ENCODE results near the gene PNRC2. TPM values are rescaled to one million over a fixed set of nuclear protein-coding genes. Genes with fewer than 3 reads are reported as not detected.
"Not testable (repeated sequence)": the region's sequence is repeated elsewhere in the genome, so short reads cannot be mapped to it uniquely, and the experiment has no call there.

The PNRC2 gene
- total and polyA plus RNA-seq, 4 donors = 70.7 to 159 (median 89.9) TPM

DNA sequence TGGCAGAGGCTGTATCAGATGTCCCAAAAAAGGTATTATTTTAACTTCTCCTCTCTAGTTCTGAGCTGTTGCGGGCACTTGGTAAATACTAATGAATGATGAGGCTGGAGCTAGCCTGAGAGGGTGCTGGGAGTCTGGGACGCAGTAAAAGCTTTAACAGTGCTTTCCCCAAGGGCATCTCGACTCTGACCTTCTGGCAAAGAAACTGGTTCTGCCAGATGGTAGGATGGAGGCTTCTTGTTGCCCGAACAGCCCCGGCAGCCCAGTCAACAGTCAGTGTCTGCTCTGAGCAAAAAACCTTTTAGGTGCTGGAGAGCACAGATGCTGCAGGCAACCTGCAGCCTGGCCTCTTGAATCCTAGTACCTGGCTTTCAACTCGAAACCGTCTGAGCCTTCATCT, 2.5 kb upstream of the PNRC2 start:
- 63 to 85% methylated on average over 7 of the region's 7 CpGs for WGBS, 2 donors
- DNase-seq (peak in 2 of 3 donors; percentile 53 to 62), ATAC-seq (ENCODE audit: insufficient read depth, low FRiP score) (no peak)
- Histone ChIP-seq H3K9me3 (ENCODE audit: control insufficient read depth in 4 of 4, insufficient read depth in 3 of 4, low read length in 3 of 4) (no peaks in the 10 kb centered on the region), H3K4me3 (no peak overlapping the region), H3K27ac (ENCODE audit: low read depth in 1 of 2, low read length in 1 of 2) (peak overlapping the region; percentile 1 to 3), H3K4me1 (ENCODE audit: control insufficient read depth in 5 of 5, insufficient read depth in 5 of 5, low read length in 5 of 5) (peaks cover 2 to 23% (median 6%) of the 10 kb centered on the region in 5 donors), H3K27me3 (ENCODE audit: control insufficient read depth in 3 of 3, insufficient read depth in 3 of 3, low read length in 2 of 3) (no peaks in the 10 kb centered on the region), H3K9ac (ENCODE audit: insufficient read depth in 1 of 2, low read length in 2 of 2) (no peak overlapping the region), H3K36me3 (ENCODE audit: control insufficient read depth in 4 of 4, insufficient read depth in 4 of 4, low read length in 4 of 4) (peaks cover 0 to 11% (median 0%) of the 10 kb centered on the region in 4 donors)
- TF ChIP-seq CTCF (IDR thresholded peaks at IDR 0.05; ENCODE audit: control extremely low read depth, extremely low read depth) = no peak

GRCh38 chr1:23958040-23958809, 1.4 kb upstream of the PNRC2 start:
- DNase-seq; ATAC-seq (ENCODE audit: insufficient read depth, low FRiP score); H3K9me3 ChIP-seq (ENCODE audit: control insufficient read depth in 4 of 4, insufficient read depth in 3 of 4, low read length in 3 of 4); H3K4me3 ChIP-seq; H3K27me3 ChIP-seq (ENCODE audit: control insufficient read depth in 3 of 3, insufficient read depth in 3 of 3, low read length in 2 of 3): not testable (repeated sequence)
- H3K4me1 ChIP-seq (ENCODE audit: control insufficient read depth in 5 of 5, insufficient read depth in 5 of 5, low read length in 5 of 5) = peaks cover 2 to 27% (median 6%) of the 10 kb centered on the region in 5 donors
- H3K27ac ChIP-seq (ENCODE audit: low read depth in 1 of 2, low read length in 1 of 2) = peak overlapping the region; percentile 79 to 100
- WGBS, 2 donors = 39 to 44% methylated on average over 19 of the region's 19 CpGs
- H3K9ac ChIP-seq (ENCODE audit: insufficient read depth in 1 of 2, low read length in 2 of 2) = peak overlapping the region; percentile 72 to 86
- peaks cover 0 to 11% (median 0%) of the 10 kb centered on the region in 4 donors for H3K36me3 ChIP-seq (ENCODE audit: control insufficient read depth in 4 of 4, insufficient read depth in 4 of 4, low read length in 4 of 4)

GRCh38 chr1:23958810-23959460, 693 bp upstream of the PNRC2 start:
- Histone ChIP-seq H3K27ac (ENCODE audit: low read depth in 1 of 2, low read length in 1 of 2) (peak overlapping the region; percentile 100), H3K4me3 (peak overlapping the region; percentile 47), H3K36me3 (ENCODE audit: control insufficient read depth in 4 of 4, insufficient read depth in 4 of 4, low read length in 4 of 4) (peaks cover 0 to 11% (median 0%) of the 10 kb centered on the region in 4 donors), H3K9me3 (ENCODE audit: control insufficient read depth in 4 of 4, insufficient read depth in 3 of 4, low read length in 3 of 4) (no peaks in the 10 kb centered on the region), H3K9ac (ENCODE audit: insufficient read depth in 1 of 2, low read length in 2 of 2) (peak overlapping the region; percentile 72 to 86), H3K4me1 (ENCODE audit: control insufficient read depth in 5 of 5, insufficient read depth in 5 of 5, low read length in 5 of 5) (peaks cover 2 to 34% (median 13%) of the 10 kb centered on the region in 5 donors), H3K27me3 (ENCODE audit: control insufficient read depth in 3 of 3, insufficient read depth in 3 of 3, low read length in 2 of 3) (no peaks in the 10 kb centered on the region)
- ATAC-seq (ENCODE audit: insufficient read depth, low FRiP score) (peak; percentile 77), DNase-seq (peak; percentile 93 to 97 (median 95))
- 0 to 1% methylated on average over 30 of the region's 30 CpGs for WGBS, 2 donors
- no peak for TF ChIP-seq CTCF (IDR thresholded peaks at IDR 0.05; ENCODE audit: control extremely low read depth, extremely low read depth)
